ENCODE measurements around the gene ZCCHC10. TPM values are rescaled to one million over a fixed set of nuclear protein-coding genes. Genes with fewer than 3 reads are reported as not detected.

The ZCCHC10 gene
- total and polyA plus RNA-seq, 2 of the 4 experiments (the other 2 are of a cell fraction): 4.1 to 20.4 TPM

DNA sequence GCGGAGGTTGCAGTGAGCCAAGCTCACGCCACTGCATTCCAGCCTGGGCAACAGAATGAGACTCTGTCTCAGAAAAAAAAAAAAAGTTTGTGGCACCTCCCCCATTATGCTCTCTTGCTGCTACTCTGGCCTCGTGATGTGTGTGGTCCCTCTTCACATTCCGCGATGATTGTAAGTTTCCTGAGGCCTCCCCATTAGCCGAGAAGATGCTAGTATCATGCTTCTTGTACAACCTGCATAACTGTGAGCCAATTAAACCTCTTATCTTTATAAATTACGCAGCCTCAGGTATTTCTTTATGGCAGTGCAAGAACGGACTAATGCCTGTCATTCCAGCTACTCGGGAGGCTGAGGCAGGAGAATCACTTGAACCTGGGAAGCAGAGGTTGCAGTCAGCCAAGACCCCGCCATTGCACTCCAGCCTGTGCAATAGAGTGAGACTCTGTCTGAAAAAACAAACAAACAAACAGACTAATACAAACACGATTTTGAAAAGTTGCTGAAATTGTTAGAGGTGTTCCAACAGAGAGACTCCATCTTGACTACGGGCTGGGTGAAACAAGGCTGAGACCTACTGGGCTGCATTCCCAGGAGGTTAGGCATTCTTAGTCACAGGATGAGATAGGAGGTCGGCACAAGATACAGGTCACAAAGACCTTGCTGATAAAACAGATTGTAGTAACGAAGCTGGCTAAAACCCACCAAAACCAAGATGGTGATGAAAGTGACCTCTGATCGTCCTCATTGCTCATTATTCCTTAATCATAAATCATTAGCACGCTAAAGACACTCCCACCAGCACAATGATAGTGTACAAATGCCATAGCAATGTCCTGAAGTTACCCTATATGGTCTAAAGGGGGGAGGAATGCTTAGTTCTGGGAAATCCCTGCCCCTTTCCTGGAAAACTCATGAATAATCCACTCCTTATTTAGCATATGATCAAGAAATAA is 54.6 kb downstream of the ZCCHC10 start:
- Histone ChIP-seq H3K4me3 (ENCODE audit: insufficient read depth, low read depth, low read length) (no peak overlapping the region), H2AK5ac (ENCODE audit: low read depth, low read length) (no peak overlapping the region), H3K9ac (ENCODE audit: low read depth, low read length) (no peak overlapping the region), H3K4me1 (ENCODE audit: control insufficient read depth, insufficient read depth, low read length) (peaks cover 2% of the 10 kb centered on the region; the same call in 1 of the 2 replicates), H3K4me2 (ENCODE audit: low read depth, low read length) (no peak overlapping the region), H3K9me1 (ENCODE audit: insufficient read depth, low read length) (no peaks in the 10 kb centered on the region), H3K18ac (ENCODE audit: low read depth, low read length) (no peak overlapping the region), H3K36me3 (ENCODE audit: control insufficient read depth, insufficient read depth, low read length) (no peaks in the 10 kb centered on the region), H3K27ac (ENCODE audit: insufficient read depth, low read length) (no peak overlapping the region), H4K91ac (ENCODE audit: insufficient read depth, low read depth, low read length) (no peak overlapping the region; the same call in 1 of the 2 replicates), H3K23ac (ENCODE audit: low read depth, low read length) (no peak overlapping the region; the same call in 1 of the 2 replicates), H2AK9ac (replicated peaks; ENCODE audit: low read depth, low read length, poor library complexity) (no peak overlapping the region), H3K14ac (replicated peaks; ENCODE audit: low read depth, low read length) (no peak overlapping the region; the same call in 1 of the 2 replicates), H2BK20ac (ENCODE audit: low read depth, low read length) (peak overlapping the region; percentile 35; the same call in 1 of the 2 replicates), H2BK15ac (ENCODE audit: low read depth, low read length) (no peak overlapping the region), H3K4ac (ENCODE audit: low read depth, low read length) (peak overlapping the region; percentile 5; the same call in 1 of the 2 replicates), H2AFZ (replicated peaks; ENCODE audit: low read length, poor library complexity) (no peak overlapping the region), H2BK5ac (ENCODE audit: low read depth, low read length, poor library complexity, severe bottlenecking) (peak overlapping the region; percentile 33), H4K20me1 (ENCODE audit: insufficient read depth, low read length) (no peaks in the 10 kb centered on the region), H4K5ac (ENCODE audit: low read depth, low read length) (no peak overlapping the region), H2BK120ac (ENCODE audit: low read depth, low read length) (no peak overlapping the region), H4K8ac (ENCODE audit: low read depth in 2 of 2, low read length in 2 of 2) (peak overlapping the region in 1 of 2 experiments; percentile 63; a peak in 1 of 4 replicates), H3K56ac (ENCODE audit: extremely low read depth, insufficient read depth, low read length) (no peak overlapping the region), H3K27me3 (ENCODE audit: control insufficient read depth, insufficient read depth, low read length) (no peaks in the 10 kb centered on the region), H3K9me3 (ENCODE audit: control insufficient read depth, insufficient read depth, low read length) (peaks cover 2% of the 10 kb centered on the region; the same call in 1 of the 2 replicates), H3K79me1 (ENCODE audit: low read depth in 1 of 2, low read length in 2 of 2) (no peaks in the 10 kb centered on the region)
- WGBS, 2 experiments (ENCODE audit: extremely low coverage in 2 of 2, insufficient read length in 1 of 2): 96% methylated on average over 3 of the region's 16 CpGs; no CpG with 5 or more reads in 1 of the 2 experiments
- intact Hi-C loops (cut with micrococcal nuclease): no loop called here
- in situ Hi-C loops (cut with MboI; ENCODE audit: low sequenced_read_pairs): no loop called here
- POLR2A ChIA-PET (ENCODE audit: unreplicated experiment): no interaction called here
- no TSS peak for BruUV-seq (replicated peaks)
- ATAC-seq (ENCODE audit: low read depth) (peak; percentile 66), DNase-seq (peak; percentile 21)
- CTCF ChIA-PET: interaction anchor here (0.6 kb wide), 1 partner anchor 43 kb away, joined by 3 read pairs; no protein-coding TSS in a partner anchor
- TF ChIP-seq MAFK (IDR thresholded peaks at IDR 0.05; ENCODE audit: low read depth, low read length) (no peak), FOS (IDR thresholded peaks at IDR 0.05; ENCODE audit: low read depth, low read length) (no peak), POLR2A (IDR thresholded peaks at IDR 0.05; ENCODE audit: low read depth, low read length) (no peak), CHD1 (IDR thresholded peaks at IDR 0.05; ENCODE audit: low read depth, low read length) (no peak), RCOR1 (IDR thresholded peaks at IDR 0.05; ENCODE audit: insufficient replicate concordance, low read length) (no peak), NFE2L2 (IDR thresholded peaks at IDR 0.05; ENCODE audit: low read depth, low read length) (no peak), RAD21 (IDR thresholded peaks at IDR 0.05; ENCODE audit: low read length) (no peak), SMC3 (IDR thresholded peaks at IDR 0.05; ENCODE audit: low read depth, low read length) (no peak), MAZ (IDR thresholded peaks at IDR 0.05; ENCODE audit: borderline replicate concordance, low read depth, low read length) (no peak), CTCF (conservative IDR thresholded peaks at IDR 0.05; ENCODE audit: low read depth, low read length) (no peak), BHLHE40 (IDR thresholded peaks at IDR 0.05; ENCODE audit: low read depth, low read length) (no peak), MXI1 (IDR thresholded peaks at IDR 0.05; ENCODE audit: borderline replicate concordance, low read depth, low read length) (no peak), CEBPB (IDR thresholded peaks at IDR 0.05; ENCODE audit: low read depth, low read length) (no peak)
- TF ChIP-seq, protein P1, sequence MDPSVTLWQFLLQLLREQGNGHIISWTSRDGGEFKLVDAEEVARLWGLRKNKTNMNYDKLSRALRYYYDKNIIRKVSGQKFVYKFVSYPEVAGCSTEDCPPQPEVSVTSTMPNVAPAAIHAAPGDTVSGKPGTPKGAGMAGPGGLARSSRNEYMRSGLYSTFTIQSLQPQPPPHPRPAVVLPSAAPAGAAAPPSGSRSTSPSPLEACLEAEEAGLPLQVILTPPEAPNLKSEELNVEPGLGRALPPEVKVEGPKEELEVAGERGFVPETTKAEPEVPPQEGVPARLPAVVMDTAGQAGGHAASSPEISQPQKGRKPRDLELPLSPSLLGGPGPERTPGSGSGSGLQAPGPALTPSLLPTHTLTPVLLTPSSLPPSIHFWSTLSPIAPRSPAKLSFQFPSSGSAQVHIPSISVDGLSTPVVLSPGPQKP (IDR thresholded peaks at IDR 0.05; ENCODE audit: borderline replicate concordance, low read depth, low read length): no peak
- dilution Hi-C loops (cut with HindIII; ENCODE audit: low sequenced_read_pairs, unreplicated experiment): no loop called here
